IMR-90 (cell line): ENCODE results near the gene TMEM50A.
"Not testable (repeated sequence)": the region's sequence is repeated elsewhere in the genome, so short reads cannot be mapped to it uniquely, and the experiment has no call there.

Experiments
- MXI1 ChIP-seq: IDR thresholded peaks from 2 replicates; pipeline ENCODE4 v1.6.1; 2012; ENCODE audit warnings: low read depth, mild to moderate bottlenecking, low read length, moderate library complexity, borderline replicate concordance
- POLR2A ChIP-seq: IDR thresholded peaks from 2 replicates; pipeline ENCODE4 v1.6.1; 2012; ENCODE audit warnings: mild to moderate bottlenecking, low read depth, low read length
- TF ChIP-seq, protein P1 (sequence below): conservative IDR thresholded peaks from 2 replicates; pipeline ENCODE4 v1.5.1; 2012; ENCODE audit warnings: mild to moderate bottlenecking, low read depth, low read length, improper control_type of control experiment
- TF ChIP-seq, protein P2 (sequence below): fragments of 150-350 bp; IDR thresholded peaks from 2 replicates; pipeline ENCODE4 v1.6.1; 2017; ENCODE audit warnings: mild to moderate bottlenecking, antibody characterized with exemption, low read length, low read depth

- TF ChIP-seq, protein P1, sequence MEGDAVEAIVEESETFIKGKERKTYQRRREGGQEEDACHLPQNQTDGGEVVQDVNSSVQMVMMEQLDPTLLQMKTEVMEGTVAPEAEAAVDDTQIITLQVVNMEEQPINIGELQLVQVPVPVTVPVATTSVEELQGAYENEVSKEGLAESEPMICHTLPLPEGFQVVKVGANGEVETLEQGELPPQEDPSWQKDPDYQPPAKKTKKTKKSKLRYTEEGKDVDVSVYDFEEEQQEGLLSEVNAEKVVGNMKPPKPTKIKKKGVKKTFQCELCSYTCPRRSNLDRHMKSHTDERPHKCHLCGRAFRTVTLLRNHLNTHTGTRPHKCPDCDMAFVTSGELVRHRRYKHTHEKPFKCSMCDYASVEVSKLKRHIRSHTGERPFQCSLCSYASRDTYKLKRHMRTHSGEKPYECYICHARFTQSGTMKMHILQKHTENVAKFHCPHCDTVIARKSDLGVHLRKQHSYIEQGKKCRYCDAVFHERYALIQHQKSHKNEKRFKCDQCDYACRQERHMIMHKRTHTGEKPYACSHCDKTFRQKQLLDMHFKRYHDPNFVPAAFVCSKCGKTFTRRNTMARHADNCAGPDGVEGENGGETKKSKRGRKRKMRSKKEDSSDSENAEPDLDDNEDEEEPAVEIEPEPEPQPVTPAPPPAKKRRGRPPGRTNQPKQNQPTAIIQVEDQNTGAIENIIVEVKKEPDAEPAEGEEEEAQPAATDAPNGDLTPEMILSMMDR = not testable (repeated sequence)
- TF ChIP-seq, protein P2, sequence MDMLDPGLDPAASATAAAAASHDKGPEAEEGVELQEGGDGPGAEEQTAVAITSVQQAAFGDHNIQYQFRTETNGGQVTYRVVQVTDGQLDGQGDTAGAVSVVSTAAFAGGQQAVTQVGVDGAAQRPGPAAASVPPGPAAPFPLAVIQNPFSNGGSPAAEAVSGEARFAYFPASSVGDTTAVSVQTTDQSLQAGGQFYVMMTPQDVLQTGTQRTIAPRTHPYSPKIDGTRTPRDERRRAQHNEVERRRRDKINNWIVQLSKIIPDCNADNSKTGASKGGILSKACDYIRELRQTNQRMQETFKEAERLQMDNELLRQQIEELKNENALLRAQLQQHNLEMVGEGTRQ = not testable (repeated sequence)
- not testable (repeated sequence) for TF ChIP-seq POLR2A, MXI1
These were observed 33.6 kb downstream of the TMEM50A start for GRCh38 chr1:25371757-25372156.
